A673 (cell line): ENCODE measurements around the gene ATP2B3.

Experiments used
- EZH2 ChIP-seq: fragments of 200-600 bp; sonication (generic); IDR thresholded peaks from 2 replicates; pipeline ENCODE4 v1.6.1; 2017; ENCODE audit warnings: borderline replicate concordance, low read depth, mild to moderate bottlenecking, mixed read lengths, antibody characterized with exemption, low read length; ENCODE audit not compliant: poor library complexity, severe bottlenecking
- TF ChIP-seq, protein P1 (sequence below): fragments of 300-800, 200-600 bp; sonication (generic); conservative IDR thresholded peaks from 2 replicates; pipeline ENCODE4 v1.5.1; 2017; ENCODE audit warnings: low read depth, mild to moderate bottlenecking, antibody characterized with exemption, low read length, moderate library complexity, mixed read lengths

DNA sequence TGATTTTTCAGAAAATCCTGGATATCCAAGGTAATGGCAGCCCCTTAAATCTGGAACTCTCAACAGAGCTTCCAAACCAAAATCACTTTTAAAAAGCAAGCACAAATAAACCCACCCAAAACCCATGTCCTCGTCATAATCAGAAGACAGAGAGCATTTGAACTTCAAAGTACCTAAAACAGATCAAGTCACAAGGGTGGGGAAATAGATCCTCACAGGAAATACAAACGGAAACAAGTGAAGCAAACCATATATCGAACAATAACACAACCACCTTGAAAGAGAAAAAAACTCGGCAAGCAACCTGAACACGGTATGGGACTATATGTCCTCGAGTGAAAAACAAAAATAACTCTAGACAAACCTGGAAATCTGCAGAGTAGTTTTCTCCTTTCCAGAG, 97.4 kb downstream of the ATP2B3 start:
- TF ChIP-seq, protein P1, sequence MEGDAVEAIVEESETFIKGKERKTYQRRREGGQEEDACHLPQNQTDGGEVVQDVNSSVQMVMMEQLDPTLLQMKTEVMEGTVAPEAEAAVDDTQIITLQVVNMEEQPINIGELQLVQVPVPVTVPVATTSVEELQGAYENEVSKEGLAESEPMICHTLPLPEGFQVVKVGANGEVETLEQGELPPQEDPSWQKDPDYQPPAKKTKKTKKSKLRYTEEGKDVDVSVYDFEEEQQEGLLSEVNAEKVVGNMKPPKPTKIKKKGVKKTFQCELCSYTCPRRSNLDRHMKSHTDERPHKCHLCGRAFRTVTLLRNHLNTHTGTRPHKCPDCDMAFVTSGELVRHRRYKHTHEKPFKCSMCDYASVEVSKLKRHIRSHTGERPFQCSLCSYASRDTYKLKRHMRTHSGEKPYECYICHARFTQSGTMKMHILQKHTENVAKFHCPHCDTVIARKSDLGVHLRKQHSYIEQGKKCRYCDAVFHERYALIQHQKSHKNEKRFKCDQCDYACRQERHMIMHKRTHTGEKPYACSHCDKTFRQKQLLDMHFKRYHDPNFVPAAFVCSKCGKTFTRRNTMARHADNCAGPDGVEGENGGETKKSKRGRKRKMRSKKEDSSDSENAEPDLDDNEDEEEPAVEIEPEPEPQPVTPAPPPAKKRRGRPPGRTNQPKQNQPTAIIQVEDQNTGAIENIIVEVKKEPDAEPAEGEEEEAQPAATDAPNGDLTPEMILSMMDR, result no peak
- no peak for TF ChIP-seq EZH2
